ENCODE measurements around the gene DYRK1B.
"Not testable (repeated sequence)": the region's sequence is repeated elsewhere in the genome, so short reads cannot be mapped to it uniquely, and the experiment has no call there.

The DYRK1B gene

GRCh38 chr19:39833464-39834286 is at the start of gene DYRK1B:
Gene DYRK1B (minus strand): TSS chr19:39834162. CDS start chr19:39831867, 2,295 bp downstream.
- peak; percentile 89 to 97 (median 94) for DNase-seq

- DNase-seq, result not testable (repeated sequence)
Observed at GRCh38 chr19:39882645-39883044, 48.7 kb upstream of the DYRK1B start.

GRCh38 chr19:39881495-39882110 is 47.6 kb upstream of the DYRK1B start:
- DNase-seq, result not testable (repeated sequence)

GRCh38 chr19:39880241-39880640 is 46.3 kb upstream of the DYRK1B start:
- DNase-seq, result not testable (repeated sequence)

GRCh38 chr19:39879796-39880195 is 45.8 kb upstream of the DYRK1B start:
- not testable (repeated sequence) for DNase-seq

GRCh38 chr19:39878866-39879265 is 44.9 kb upstream of the DYRK1B start:
- not testable (repeated sequence) for DNase-seq

GRCh38 chr19:39878398-39878797 is 44.4 kb upstream of the DYRK1B start:
- no peak for DNase-seq

GRCh38 chr19:39877982-39878381 is 44.0 kb upstream of the DYRK1B start:
- DNase-seq, result not testable (repeated sequence)

GRCh38 chr19:39877488-39877887 is 43.5 kb upstream of the DYRK1B start:
- not testable (repeated sequence) for DNase-seq

GRCh38 chr19:39876486-39876885 is 42.5 kb upstream of the DYRK1B start:
- not testable (repeated sequence) for DNase-seq

GRCh38 chr19:39875401-39875864 is 41.5 kb upstream of the DYRK1B start:
- not testable (repeated sequence) for DNase-seq

GRCh38 chr19:39874404-39874803 is 40.4 kb upstream of the DYRK1B start:
- DNase-seq, result no peak

- DNase-seq, result no peak
Observed at GRCh38 chr19:39873385-39873784, 39.4 kb upstream of the DYRK1B start.

GRCh38 chr19:39871886-39872866 is 38.2 kb upstream of the DYRK1B start:
- no peak for DNase-seq

GRCh38 chr19:39871362-39871761 is 37.4 kb upstream of the DYRK1B start:
- no peak for DNase-seq

- DNase-seq, result no peak
Observed at GRCh38 chr19:39870171-39870971, 36.4 kb upstream of the DYRK1B start.

GRCh38 chr19:39867952-39868351 is 34.0 kb upstream of the DYRK1B start:
- DNase-seq, result no peak

GRCh38 chr19:39867133-39867532 is 33.2 kb upstream of the DYRK1B start:
- DNase-seq, result no peak

- DNase-seq, result no peak
Observed at GRCh38 chr19:39865953-39866352, 32.0 kb upstream of the DYRK1B start.

- no peak for DNase-seq
Observed at GRCh38 chr19:39865186-39865585, 31.2 kb upstream of the DYRK1B start.

GRCh38 chr19:39864118-39864517 is 30.2 kb upstream of the DYRK1B start:
- no peak for DNase-seq

- peak in 2 of 14 donors; percentile 3 to 14 for DNase-seq
Observed at GRCh38 chr19:39858541-39858940, 24.6 kb upstream of the DYRK1B start.

Measured in C1 segment of cervical spinal cord (tissue), 14 donors.